Adrenal gland (tissue), 5 donors: ENCODE measurements around the gene PAQR6.

Experiments used
- CTCF ChIP-seq, 6 experiments: fragments of 450-650 bp in 4 of 6; fragments of 200-600 bp in 2 of 6; sonication (generic) in 1 of 6; IDR thresholded peaks; 1 replicate in 5 of 6; 2 replicates in 1 of 6; pipeline versions ENCODE4 v1.5.1 to v1.8.0; 2016 to 2021; ENCODE audit warnings: antibody characterized with exemption in 6 of 6, mild to moderate bottlenecking in 2 of 6, moderate library complexity in 1 of 6
- POLR2A ChIP-seq, 2 donors: fragments of 450-650 bp; IDR thresholded peaks; one replicate each; pipeline ENCODE4 v1.6.1; 2017; ENCODE audit warnings: antibody characterized with exemption in 2 of 2, mild to moderate bottlenecking in 2 of 2, moderate library complexity in 1 of 2
- donor health status: DM: no; HTN: no; CAD: no.

GRCh38 chr1:156284112-156284511, 36.3 kb upstream of the PAQR6 start, which contains the start of gene TMEM79:
- TF ChIP-seq CTCF (IDR thresholded peaks at IDR 0.05) (no peak), POLR2A (IDR thresholded peaks at IDR 0.05) (no peak)
